ENCODE data around the gene MED7.
A peak's percentile ranks its signal among the peaks of the same experiment; 100 is the strongest.

The MED7 gene

DNA sequence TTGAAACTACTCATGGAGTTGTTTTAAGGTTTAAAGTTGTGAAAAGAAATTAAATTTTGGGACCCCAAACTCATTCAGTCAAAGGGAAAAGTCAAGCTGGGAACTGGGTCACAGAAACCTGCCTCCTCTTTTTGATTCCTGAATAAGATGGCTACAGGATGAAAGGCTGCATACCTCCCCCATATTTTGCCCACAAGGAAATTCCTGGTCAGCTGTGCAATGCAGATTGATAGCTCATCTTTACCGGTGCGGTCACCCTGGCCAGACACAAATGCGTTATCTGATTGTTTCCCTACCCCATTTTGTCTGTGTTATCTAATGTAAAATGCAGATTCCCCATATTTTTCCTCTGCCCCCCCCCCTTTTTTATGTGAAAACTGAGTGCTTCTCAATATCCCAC, 35.2 kb downstream of the MED7 start:
- DNase-seq (ENCODE audit: low spot score) = peak; percentile 20

GRCh38 chr5:157106630-157107461, 35.8 kb downstream of the MED7 start:
- peak; percentile 37 for DNase-seq (ENCODE audit: low spot score)
- no peak for FAIRE-seq

More for the DNA sequence above, 35.2 kb downstream of the MED7 start:
- no peak for FAIRE-seq

DNA sequence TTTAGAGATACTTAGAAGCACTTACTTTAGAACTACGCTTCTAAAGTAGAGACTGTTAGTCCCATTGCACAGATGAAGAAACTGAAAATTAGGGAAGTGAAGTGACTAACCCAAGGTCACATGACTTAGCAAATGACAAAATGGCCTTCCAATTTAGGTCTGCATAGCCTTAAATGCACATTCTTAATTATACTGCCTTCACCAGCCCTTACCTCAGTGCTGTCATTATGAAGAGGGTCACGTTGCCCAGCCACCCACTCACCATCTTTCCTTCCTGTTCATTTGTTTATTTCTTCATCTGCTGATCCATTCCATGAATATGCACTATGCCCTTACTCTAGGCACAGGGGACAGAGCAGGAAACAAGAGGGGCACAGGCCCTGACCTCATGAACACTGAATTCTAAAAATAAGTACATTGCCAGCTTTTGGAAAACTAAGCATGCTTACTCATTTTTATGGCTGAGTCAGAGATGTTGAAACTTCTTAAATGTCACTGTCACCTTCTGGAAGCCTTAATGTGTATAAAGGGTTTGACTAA, 42.5 kb downstream of the MED7 start:
- FAIRE-seq = no peak
- DNase-seq (ENCODE audit: low spot score) = peak; percentile 5

- DNase-seq (ENCODE audit: low spot score) = no peak
- FAIRE-seq = no peak
Measured at GRCh38 chr5:157088342-157088990, 54.2 kb downstream of the MED7 start.

Measured in urothelium cell line (cell line).